Measurements from ENCODE around the gene ACBD4.

DNA sequence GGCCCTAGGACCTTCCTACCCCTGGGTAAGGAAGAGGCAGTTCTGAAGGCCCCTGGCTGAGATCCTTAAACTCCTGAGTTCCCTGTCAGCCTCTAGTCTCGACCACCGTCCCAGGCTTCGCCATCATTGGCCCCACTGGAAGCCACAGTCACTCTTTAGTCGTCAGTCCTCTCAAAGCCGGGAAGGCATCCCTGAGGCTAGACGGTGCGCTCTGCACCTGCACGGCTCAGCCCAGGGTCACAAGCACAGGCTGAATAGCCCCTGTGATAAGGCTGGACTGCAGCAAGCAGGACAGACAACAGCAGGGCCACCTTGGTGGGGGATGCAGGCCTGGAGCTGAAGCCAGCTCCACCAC lies 9.5 kb downstream of the ACBD4 start:
- TF ChIP-seq, protein P1, sequence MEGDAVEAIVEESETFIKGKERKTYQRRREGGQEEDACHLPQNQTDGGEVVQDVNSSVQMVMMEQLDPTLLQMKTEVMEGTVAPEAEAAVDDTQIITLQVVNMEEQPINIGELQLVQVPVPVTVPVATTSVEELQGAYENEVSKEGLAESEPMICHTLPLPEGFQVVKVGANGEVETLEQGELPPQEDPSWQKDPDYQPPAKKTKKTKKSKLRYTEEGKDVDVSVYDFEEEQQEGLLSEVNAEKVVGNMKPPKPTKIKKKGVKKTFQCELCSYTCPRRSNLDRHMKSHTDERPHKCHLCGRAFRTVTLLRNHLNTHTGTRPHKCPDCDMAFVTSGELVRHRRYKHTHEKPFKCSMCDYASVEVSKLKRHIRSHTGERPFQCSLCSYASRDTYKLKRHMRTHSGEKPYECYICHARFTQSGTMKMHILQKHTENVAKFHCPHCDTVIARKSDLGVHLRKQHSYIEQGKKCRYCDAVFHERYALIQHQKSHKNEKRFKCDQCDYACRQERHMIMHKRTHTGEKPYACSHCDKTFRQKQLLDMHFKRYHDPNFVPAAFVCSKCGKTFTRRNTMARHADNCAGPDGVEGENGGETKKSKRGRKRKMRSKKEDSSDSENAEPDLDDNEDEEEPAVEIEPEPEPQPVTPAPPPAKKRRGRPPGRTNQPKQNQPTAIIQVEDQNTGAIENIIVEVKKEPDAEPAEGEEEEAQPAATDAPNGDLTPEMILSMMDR (IDR thresholded peaks at IDR 0.05; ENCODE audit: low read length): no peak
- no peak for TF ChIP-seq EZH2 (IDR thresholded peaks at IDR 0.05; ENCODE audit: borderline replicate concordance, low read length)
